ENCODE results near the gene HOXB5.

DNA sequence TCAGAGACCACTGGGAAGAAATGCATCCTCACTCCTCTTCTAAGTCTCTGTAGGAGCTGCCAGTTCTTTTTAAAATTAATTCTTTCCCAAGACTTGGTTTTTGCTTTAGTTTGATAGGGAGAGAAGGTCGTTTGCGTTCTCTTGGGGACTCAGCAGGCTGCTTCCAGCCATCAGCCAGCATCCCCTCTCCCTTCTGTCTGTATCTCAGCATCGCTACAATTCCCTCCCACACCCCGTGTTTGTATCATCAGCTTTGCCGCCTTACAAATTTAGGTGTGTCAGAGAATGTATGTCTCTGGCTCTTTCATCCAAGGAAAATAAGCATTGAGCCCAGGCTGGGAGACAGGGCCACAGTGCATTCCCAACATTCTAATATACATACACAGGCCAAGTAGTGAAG lies 5.8 kb upstream of the HOXB5 start:
- TF ChIP-seq, protein P1, sequence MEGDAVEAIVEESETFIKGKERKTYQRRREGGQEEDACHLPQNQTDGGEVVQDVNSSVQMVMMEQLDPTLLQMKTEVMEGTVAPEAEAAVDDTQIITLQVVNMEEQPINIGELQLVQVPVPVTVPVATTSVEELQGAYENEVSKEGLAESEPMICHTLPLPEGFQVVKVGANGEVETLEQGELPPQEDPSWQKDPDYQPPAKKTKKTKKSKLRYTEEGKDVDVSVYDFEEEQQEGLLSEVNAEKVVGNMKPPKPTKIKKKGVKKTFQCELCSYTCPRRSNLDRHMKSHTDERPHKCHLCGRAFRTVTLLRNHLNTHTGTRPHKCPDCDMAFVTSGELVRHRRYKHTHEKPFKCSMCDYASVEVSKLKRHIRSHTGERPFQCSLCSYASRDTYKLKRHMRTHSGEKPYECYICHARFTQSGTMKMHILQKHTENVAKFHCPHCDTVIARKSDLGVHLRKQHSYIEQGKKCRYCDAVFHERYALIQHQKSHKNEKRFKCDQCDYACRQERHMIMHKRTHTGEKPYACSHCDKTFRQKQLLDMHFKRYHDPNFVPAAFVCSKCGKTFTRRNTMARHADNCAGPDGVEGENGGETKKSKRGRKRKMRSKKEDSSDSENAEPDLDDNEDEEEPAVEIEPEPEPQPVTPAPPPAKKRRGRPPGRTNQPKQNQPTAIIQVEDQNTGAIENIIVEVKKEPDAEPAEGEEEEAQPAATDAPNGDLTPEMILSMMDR (IDR thresholded peaks at IDR 0.05), result no peak
- TF ChIP-seq POLR2A (IDR thresholded peaks at IDR 0.05) (no peak), EP300 (IDR thresholded peaks at IDR 0.05) (no peak)

Data from gastroesophageal sphincter (tissue), 3 donors.